Measurements from ENCODE around the gene HMCES.
"Not testable (repeated sequence)": the region's sequence is repeated elsewhere in the genome, so short reads cannot be mapped to it uniquely, and the experiment has no call there.

The HMCES gene

DNA sequence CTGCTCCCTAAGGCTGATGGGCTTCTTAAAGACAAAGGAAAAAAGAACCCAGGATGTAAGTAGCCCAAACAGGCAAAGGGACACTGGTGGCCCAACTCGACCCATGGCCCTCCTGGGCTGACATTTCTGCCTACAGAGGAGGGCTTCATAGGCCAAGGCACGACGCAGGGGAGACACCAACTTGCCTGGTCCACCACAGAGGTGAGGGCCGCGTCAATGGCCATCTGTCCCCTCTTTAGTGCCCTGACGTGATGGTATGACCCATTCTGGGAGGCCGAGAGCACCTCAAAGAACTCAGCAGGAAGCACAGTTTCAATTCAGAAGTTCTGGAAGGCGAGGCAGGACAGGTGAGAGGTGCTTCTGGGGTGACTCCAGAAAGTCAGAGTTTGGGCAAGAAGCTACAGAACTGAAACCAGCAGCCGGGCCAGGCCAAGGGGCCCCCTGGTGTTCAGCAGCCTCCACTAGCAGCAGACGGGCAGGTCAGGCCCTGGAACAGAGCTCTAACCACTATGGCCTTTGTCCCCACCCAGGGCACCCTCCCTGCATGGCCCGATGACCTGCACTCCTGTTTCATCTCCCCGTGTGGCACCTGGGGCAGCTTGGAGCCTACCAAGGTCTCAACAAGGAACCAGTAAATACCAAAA is 45.1 kb downstream of the HMCES start:
- no peak for DNase-seq

DNA sequence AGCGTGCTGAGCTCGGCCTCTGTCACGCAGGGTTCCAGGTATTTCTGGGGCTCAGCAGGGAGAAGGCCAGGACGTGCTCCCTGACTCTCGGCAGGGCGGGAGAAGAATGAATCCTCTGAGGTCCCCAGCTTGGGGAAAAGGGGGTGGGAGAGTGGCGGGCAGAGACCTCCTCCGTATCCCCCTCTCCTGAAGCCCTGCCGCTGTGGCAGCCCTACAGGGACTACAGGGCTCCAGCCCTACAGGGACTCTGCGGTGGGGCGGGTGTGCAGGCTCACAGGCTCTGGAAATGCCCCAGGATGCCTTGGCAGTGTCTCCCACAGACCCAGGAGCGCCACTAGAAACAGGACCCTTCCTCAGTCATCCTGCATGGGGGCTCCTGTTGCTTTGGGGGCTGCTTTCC is 46.2 kb downstream of the HMCES start:
- no peak for DNase-seq

DNA sequence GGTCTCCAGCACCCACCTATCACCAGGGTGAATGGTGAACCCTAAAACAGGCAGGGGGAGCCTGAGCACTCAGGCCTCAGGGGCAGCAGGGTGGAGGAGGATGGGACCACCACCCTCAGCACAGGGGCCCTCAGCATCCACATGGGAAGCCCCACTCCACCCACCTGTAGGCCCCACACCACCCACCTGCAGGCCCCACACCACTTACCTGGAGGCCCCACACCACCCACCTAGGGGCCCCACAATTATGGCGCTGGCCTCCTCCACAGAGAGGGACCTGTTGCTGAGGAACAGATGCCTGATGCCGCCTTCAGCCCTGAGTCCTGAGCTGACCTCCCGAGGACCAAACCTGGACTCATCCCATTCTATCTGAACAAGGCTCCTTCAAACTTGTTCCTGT is 46.7 kb downstream of the HMCES start:
- no peak for DNase-seq

DNA sequence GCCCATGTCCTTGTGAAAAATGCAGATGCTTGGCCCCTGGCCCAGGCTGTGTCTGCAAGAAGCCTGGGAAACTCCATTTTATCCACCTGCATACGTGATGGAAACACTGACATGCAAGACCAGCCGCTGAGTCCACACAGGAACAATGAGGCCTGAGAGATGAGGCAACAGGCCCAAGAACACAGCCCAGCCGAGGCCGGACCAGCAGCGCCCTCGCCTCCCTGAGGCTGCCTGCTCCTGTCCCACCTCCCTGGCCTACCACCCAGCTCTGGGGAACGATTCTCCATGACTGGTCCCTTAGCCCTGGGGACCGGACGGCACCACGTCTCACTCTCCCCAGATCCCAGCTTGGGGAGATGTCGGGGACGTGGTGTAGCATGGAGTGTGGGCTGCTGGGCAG is 47.5 kb downstream of the HMCES start:
- no peak for DNase-seq

DNA sequence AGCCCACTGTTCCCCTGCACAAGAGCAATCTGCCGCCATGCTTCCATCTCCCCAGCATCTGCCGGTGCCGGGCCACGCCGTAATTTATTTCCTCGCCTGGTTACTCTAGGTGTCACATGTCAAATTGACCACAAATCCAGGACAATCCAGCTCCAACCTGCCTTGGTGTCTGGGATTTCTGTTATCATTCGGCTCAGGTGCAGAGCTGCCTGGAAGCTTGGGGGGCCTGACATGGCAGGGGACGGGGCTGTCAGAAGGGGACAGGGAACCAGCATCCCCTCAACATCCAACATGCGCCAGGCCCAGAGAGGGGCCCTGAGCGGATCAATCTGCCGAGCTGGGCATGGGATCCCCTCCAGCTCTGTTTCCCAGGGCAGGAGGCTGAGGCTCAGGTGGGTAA is 47.9 kb downstream of the HMCES start:
- no peak for DNase-seq

DNA sequence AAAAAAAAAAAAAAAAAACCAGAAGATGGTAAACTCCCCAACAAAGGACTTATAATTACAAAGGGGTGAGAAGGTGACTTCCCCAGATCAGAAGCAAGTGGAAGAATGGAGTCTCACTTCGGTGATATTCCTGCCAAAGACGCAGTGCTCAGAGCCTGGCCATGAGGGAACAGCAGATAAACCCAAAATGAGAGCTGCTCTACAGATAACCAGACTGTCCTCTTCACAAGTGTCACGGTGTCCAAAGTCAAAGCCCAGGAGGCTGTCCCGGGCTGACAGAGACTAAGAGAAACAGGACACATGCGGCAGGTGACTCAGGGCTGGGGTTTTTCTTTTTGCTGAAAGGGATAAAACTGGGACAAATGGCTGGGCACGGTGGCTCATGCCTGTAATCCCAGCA is 48.8 kb downstream of the HMCES start:
- DNase-seq, result no peak

DNA sequence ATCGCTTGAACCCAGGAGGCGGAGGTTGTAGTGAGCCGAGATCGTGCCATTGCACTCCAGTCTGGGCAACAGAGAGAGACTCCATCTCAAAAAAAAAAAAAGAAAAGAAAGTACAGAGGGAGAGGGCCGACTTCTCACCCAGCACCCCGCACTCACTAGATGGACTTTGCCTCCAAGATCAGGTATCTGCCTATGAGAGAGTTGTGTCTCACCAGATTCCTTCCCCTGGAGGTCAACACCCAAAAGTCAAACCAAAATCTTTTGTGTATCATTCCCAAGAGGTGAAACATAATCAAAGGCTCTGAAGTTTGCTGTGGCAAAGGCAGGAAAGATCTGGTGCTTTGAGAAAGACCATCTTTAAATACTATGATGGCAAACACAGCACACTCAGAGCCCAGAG is 51.2 kb downstream of the HMCES start:
- no peak for DNase-seq

DNA sequence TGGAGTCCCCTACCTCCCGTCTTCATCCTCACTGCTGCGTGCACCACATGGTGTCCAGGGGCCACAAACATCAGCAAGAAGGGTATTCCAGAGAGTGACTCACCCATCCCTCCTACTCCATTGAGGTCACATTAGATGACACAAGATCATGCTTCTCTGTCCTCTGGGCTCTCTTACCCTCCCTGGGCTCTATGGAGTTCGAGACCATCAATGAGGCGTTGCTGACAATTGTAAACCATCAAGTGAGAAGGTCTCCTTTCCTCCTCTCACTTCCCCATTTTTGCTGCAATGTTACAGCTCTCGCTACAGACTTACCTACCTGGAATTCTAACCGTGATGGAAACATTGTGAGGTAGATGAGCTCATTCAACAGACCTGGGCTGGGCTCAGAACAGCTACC is 51.7 kb downstream of the HMCES start:
- no peak for DNase-seq

DNA sequence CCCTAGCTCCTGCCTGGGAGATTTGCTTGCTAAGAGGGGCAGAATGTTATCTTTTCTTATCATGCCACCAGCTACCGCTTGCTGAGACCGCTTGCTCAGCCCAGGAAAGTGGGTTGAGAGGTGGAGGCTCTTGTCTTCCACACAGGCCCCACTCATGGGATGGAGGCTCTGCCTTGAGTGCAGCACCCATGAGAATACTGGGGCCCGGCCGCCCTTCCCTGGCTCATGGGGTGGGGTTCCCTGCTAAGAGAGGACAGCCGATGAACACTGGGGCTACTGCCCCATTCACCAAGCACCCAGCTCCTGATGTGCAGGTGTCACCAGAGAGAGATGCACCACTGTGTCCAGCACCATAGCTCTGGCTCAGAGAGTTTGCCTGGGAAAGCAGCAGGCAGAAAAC is 55.2 kb downstream of the HMCES start:
- no peak for DNase-seq

DNA sequence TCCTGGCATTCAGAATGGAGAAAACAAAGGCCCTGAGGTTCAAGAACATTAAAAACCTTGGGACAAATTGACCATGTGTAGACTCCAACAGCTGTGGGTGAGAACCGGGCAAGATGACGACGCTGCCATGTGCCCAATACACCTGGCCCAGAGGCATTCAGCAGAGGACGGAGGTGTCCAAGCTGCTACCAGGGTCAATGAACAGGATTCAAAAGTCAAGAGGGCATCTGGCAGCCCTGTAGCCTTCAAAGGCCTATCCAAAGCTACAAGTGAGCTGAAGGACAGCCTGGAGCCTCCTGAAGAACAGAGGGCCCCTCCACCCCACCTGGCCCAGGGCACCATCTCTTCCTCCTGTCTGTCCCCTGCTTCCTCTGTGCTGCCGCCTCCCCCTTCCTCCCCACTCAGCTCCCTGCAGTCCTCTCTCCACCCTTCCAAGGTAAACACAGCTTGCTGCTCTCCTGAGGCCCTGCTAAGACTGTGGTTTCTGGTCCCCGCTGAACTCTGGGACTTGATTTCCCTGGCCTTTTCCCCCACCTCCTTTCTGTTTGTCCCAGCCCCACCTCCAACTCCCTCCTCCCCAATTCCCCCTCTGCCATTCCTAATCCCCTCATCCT is 57.5 kb downstream of the HMCES start:
- DNase-seq, result no peak

DNA sequence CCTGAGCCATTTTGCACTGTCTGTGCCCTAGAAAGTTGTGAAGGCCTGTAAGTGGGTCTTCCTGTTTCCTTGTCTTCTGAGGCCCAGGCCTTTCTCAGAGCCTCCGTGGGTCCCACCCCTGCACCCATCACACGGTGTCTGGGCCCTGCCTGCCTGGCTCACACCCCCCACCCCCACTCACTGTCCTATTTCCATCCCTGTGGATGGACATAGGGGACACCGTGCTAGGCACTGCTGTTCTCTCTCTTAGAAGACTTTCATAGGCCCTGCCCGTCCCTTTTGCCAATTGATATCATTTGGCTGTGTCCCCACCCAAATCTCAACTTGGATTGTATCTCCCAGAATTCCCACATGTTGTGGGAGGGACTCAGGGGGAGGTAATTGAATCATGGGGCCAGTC is 59.0 kb downstream of the HMCES start:
- not testable (repeated sequence) for DNase-seq

DNA sequence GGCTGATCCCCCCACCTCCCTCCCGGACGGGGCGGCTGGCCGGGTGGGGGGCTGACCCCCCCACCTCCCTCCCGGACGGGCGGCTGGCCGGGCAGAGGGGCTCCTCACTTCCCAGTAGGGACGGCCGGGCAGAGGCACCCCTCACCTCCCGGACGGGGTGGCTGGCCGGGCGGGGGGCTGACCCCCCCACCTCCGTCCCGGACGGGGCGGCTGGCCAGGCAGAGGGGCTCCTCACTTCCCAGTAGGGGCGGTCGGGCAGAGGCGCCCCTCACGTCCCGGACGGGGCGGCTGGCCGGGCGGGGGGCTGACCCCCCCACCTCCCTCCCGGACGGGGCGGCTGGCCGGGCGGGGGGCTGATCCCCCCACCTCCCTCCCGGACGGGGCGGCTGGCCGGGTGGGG is 60.5 kb downstream of the HMCES start:
- not testable (repeated sequence) for DNase-seq

DNA sequence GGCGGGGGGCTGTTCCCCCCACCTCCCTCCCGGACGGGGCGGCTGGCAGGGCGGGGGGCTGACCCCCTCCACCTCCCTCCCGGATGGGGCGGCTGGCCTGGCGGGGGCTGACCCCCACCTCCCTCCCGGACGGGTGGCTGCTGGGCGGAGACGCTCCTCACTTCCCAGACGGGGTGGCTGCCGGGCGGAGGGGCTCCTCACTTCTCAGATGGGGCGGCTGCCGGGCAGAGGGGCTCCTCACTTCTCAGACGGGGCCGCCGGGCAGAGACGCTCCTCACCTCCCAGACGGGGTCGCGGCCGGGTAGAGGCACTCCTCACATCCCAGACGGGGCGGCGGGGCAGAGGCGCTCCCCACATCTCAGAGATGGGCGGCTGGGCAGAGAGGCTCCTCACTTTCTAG is 61.2 kb downstream of the HMCES start:
- not testable (repeated sequence) for DNase-seq

DNA sequence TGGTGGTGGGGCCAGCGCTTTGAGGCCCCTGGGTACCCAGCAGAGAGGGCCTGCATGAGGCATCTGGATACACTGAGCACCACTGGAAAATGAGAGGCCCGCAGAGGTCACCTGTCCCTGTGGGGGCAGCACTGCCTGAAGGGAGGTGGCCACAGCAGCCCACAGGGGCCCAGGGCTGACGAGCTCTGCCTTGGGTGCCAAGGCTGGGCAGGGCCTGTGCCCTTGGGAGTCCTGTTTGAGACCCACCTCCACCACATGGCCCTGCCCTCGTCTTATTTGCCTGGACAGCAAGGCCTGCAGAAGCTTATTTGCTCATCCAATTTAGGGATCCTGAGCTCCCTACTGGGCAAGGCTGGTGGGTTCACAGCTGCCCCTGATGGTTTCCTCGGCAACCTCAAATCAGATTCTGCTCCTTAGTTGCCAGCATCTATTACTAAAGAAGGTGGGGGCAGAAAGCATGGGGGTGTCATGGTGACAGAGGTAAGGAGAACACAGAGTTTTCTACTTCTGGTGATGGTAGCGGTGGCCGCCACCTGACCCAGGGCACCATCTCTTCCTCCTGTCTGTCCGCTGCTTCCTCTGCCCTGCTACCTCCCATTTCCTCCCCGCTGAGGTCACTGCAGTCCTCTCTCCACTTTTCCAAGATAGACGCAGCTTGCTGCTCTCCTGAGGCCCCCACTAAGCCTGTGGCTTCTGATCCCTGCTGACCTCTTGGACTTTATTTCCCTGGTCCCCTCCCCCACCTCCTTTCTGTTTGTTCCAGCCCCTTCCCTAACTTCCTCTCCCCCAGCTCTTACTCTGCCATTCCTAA is 62.9 kb downstream of the HMCES start:
- DNase-seq, result no peak

DNA sequence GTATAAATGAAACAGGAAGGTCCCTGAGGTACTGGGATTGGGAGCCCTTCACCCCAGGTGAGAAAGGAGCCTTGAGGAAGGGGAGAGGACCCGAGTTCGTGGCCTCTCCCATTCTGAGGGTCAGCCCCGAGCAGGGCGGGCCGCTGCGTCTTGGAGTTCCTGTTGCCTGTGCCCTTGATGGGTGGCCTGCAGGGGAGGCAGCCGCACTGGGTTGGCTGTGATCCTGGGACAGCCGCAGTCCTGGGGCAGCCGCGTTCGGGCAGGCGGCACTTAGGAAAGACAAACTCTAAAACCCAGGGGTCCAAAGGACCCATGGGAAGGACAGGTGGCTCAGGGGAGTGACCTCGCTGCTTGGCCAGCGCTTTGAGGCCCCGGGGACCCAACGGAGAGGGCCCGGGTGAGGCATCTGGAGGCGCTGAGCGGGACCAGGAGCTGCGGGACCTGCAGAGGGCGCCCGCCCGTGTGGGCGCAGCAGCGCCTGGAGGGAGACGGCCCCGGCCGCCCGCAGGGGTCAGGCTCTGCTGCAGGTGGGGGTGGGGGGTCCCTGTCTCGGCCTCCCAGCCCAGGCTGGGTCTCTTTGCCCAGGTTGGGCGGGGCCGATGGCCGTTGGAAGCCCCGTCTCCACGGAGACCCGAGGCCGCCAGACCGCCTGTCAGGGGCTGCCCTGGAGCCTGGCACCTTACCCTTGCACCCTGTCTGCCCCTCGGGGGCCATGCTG is 65.1 kb downstream of the HMCES start:
- DNase-seq, result no peak

DNA sequence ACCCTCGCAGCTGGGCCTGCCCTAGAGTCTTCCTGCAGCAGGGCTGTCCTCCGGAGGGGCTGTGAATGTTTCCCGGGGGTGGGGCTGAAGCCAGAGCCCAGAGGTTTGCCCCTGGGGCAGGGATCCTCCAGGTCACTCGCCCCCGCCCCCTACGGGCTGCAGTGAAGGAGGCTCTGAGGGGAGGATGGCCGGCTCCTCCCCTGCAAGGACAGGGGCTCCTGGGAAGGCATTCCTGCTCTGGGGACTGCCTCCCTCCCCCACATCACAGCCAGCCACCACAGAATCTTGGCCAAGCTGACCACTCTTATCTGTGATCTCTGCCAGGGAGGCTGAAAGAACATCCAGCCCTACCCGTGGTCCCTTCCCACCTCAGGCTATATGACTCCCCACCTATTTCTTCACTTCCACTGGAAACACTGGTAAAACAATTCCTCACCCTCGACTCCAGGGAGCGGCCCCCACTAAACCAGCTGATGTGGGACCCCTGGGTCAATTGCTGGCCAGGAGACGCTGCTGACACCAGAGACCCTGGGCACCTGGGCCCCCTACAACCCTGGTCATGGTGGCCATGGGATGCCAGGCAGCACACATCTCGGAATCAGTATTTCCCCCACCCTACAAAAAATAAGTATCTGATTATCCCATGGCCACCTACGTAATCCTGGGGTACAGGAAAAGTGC is 66.0 kb downstream of the HMCES start:
- no peak for DNase-seq

DNA sequence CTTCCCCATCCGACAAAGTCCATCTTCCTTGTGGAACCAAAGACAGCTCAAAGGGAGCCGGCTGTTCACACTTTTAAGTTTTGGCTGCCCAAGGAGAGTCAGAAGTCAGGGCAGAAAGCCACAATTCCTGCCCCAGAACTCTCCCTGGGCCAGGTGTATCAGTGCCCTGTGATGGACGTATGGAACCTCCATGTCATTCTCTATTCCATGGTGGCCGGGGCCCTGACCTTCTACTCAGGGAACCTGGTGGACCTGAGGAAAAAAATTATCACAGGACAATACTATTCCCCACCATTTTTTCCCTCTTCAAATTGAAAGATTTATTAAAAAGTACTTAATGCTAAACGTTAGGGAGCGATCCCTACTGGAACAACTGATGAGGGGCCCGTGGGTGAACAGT is 66.6 kb downstream of the HMCES start:
- DNase-seq, result no peak

DNA sequence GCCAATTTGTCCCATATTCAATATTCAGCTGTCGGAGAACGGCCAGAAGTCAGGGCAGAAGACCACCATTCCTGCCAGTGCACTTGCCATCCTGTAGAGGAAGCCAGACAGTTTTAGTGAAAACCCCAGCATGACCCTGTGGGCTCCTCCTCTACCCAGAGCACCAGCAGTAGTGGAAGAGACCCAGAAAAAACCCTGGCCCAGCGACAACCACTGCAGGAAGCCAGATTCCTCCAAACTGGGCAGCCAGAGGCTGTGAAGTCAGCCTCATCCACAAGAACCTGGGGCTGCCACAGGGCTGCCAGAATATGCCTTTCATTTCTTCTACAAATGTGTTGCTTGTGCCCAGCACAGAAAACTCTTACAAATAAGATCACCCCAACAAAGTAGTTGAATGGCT is 67.3 kb downstream of the HMCES start:
- no peak for DNase-seq

DNA sequence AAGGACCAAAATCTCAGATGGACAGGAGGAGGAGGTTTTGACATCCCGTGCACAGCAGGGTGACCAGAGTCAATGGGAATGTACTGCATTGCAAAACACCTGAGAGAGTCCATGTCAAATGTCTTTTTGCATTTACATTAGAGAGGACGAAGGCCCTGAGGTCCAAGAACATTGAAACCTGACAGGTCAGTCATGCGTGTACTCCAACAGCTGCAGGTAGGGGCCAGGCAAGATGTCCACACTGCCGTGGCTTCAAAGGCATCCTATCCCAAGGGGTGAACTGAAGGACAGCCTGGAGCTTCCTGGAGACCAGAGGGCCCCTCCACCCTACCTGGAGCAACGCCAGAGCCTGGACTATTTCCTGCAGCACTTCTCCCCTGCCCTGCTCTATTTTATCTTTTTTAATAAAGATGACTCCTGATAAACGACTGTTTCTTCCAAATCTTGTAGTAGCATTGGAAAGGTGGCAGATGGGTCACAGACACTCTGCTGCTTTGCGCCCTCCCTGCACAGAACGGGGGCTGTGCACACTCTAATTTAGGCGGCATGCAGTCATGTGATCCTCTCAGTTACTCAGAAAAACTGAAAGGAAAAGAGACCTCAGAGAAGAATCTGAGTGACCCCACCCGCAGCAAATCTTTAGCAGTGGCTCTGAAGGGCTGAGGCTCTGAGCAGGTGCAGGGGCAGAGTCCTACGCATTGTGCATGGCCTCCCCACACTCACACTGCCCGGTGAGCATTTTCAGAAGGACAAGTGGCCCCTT is 68.2 kb downstream of the HMCES start:
- DNase-seq, result no peak

DNA sequence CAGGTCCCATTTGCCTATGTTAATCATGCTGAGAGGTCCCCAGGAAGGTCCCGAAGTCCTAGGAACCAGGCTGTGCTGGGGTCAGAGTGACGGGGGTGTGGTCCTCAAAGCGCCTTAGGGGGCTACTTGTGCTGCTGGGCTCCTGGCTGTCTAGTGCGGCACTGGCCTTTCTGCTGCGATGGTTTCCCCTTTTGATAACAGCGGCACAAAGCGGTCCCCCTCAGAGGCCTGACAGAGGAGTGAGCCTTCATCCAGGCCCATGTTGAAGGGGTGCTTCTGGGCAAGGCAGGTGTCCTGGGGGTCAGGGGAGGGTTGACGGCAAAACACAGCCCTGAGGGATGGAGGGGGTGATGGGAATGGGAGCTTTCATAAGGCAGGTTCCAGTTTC is 68.8 kb downstream of the HMCES start:
- no peak for DNase-seq

DNA sequence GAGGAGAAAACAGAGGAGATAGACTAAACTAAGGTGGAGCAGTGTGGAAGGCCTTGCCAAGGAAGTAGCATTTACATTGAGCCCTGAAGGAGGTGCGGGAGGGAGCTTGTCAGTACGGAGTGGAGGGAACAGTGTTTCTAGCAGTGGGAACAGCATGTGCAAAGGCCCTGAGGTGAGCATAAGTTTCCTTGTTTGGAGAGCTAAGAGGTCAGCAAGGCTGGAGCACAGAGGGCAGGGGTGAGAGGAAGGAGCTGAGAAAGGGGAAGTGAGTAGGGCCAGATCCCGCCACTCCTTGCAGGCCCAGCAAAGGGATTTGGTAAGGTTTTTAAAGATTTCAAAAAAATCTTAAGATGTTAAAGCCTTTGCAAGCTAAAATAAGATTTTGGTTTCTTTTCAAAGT is 70.1 kb downstream of the HMCES start:
- DNase-seq, result no peak

DNA sequence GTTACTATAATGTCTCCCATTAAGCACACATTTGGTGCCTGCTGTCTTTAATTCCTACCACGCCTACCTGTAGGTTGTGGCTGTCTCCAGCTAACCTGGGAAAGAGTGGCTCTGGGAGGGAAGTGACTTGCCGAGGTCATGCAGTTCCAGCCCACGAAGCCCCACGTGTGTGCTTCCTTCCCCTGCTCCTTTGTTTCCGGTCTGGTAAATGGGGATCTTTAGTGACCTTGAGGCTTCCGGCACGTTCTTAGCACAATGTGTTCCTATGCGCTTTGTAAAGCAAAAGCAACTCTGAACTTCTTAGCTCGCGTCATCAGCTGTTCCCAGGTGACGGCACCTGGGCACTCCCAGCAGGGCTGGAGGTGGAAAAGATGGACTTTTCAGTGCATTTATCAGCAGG is 70.5 kb downstream of the HMCES start:
- not testable (repeated sequence) for DNase-seq

Data from fibroblast of upper back skin (primary cell).